ENCODE data around the gene MAGEA3. TPM values are rescaled to one million over a fixed set of nuclear protein-coding genes. Genes with fewer than 3 reads are reported as not detected.

Gene MAGEA3
- total and polyA plus RNA-seq, 2 donors (not counting 1 experiment from before 2014, with no cell fraction given), result not detected

DNA sequence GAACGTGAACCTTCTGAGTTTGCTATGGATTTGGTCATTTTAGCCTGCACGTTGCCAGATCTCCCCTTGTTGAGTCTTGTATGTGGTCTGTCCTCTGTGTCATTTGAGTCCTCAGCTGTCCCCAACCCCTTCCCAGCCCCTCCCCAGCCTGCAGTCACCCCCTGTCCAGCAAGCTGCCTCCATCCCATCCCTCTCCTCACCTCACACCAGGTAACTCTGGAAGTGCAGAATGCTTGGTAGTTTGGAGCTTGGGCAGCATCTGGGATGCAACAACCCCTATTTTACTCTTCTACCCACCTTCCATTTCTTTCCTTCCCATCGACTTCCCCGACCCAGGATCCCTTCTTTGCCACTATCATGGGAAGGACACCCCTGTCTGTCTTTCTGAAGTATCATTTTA lies 42.5 kb upstream of the MAGEA3 start:
- TF ChIP-seq EZH2 (IDR thresholded peaks at IDR 0.05; ENCODE audit: low read length, missing control alignments) (no peak), CTCF (conservative IDR thresholded peaks at IDR 0.05 in 1 of 2, IDR thresholded peaks at IDR 0.05 in 1 of 2; ENCODE audit: low read depth in 1 of 2, low read length in 2 of 2) (no peak)
- Histone ChIP-seq H3K79me2 (ENCODE audit: control insufficient read depth, insufficient read depth, low read length) (no peaks in the 10 kb centered on the region), H3K9me3 (ENCODE audit: control insufficient read depth, insufficient read depth, low read depth, low read length) (no peaks in the 10 kb centered on the region), H3K4me3 (replicated peaks in 1 of 4; ENCODE audit: control extremely low read depth in 1 of 4, insufficient read depth in 1 of 4, low read depth in 3 of 4, low read length in 4 of 4) (no peak overlapping the region), H3K4me1 (ENCODE audit: control insufficient read depth, extremely low read depth, insufficient read depth, low read length) (no peaks in the 10 kb centered on the region), H2AFZ (ENCODE audit: low read length) (no peak overlapping the region), H3K27me3 (ENCODE audit: control insufficient read depth, insufficient read depth, low read length) (no peaks in the 10 kb centered on the region), H3K36me3 (ENCODE audit: control insufficient read depth, insufficient read depth, low read length) (no peaks in the 10 kb centered on the region), H3K4me2 (ENCODE audit: extremely low read depth, insufficient read depth, low read length) (no peak overlapping the region), H3K27ac (ENCODE audit: insufficient read depth, low read length) (no peak overlapping the region), H3K9ac (ENCODE audit: insufficient read depth, low read length) (no peak overlapping the region), H4K20me1 (ENCODE audit: control insufficient read depth, extremely low read depth, insufficient read depth, low read length) (no peaks in the 10 kb centered on the region)
- DNase-seq (ENCODE audit: low read depth in 2 of 2), result no peak

DNA sequence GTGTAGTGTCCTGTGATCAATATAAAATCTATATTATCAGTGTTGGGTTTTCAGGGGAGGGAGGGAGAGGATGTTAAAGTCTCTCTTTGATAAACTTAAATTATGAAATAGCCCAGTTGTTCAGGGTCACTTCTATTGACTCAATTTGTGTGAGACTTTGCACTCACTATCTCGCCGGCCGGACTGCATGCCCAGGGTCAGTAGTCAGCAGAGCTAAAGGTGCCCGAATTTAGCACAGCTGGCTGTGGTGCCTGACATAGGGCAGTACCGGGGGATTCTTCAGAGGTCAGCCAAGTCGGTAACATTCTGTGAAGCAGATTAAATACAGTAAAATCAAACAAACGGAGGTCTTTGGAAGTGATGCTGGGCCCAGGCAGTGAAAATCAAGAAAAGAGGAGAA lies 41.7 kb upstream of the MAGEA3 start:
- H3K27ac ChIP-seq (ENCODE audit: insufficient read depth, low read length), result no peak overlapping the region
- H3K9me3 ChIP-seq (ENCODE audit: control insufficient read depth, insufficient read depth, low read depth, low read length), result no peaks in the 10 kb centered on the region
- H3K27me3 ChIP-seq (ENCODE audit: control insufficient read depth, insufficient read depth, low read length), result no peaks in the 10 kb centered on the region
- no peaks in the 10 kb centered on the region for H3K36me3 ChIP-seq (ENCODE audit: control insufficient read depth, insufficient read depth, low read length)
- H4K20me1 ChIP-seq (ENCODE audit: control insufficient read depth, extremely low read depth, insufficient read depth, low read length), result no peaks in the 10 kb centered on the region
- DNase-seq (ENCODE audit: low read depth in 2 of 2), result no peak
- TF ChIP-seq EZH2 (IDR thresholded peaks at IDR 0.05; ENCODE audit: low read length, missing control alignments), result no peak
- no peak for TF ChIP-seq CTCF (conservative IDR thresholded peaks at IDR 0.05 in 1 of 2, IDR thresholded peaks at IDR 0.05 in 1 of 2; ENCODE audit: low read depth in 1 of 2, low read length in 2 of 2)
- no peak overlapping the region for H3K9ac ChIP-seq (ENCODE audit: insufficient read depth, low read length)
- no peak overlapping the region for H3K4me2 ChIP-seq (ENCODE audit: extremely low read depth, insufficient read depth, low read length)
- no peak overlapping the region for H3K4me3 ChIP-seq (replicated peaks in 1 of 4; ENCODE audit: control extremely low read depth in 1 of 4, insufficient read depth in 1 of 4, low read depth in 3 of 4, low read length in 4 of 4)
- H3K4me1 ChIP-seq (ENCODE audit: control insufficient read depth, extremely low read depth, insufficient read depth, low read length), result no peaks in the 10 kb centered on the region
- H3K79me2 ChIP-seq (ENCODE audit: control insufficient read depth, insufficient read depth, low read length), result no peaks in the 10 kb centered on the region
- no peak overlapping the region for H2AFZ ChIP-seq (ENCODE audit: low read length)

DNA sequence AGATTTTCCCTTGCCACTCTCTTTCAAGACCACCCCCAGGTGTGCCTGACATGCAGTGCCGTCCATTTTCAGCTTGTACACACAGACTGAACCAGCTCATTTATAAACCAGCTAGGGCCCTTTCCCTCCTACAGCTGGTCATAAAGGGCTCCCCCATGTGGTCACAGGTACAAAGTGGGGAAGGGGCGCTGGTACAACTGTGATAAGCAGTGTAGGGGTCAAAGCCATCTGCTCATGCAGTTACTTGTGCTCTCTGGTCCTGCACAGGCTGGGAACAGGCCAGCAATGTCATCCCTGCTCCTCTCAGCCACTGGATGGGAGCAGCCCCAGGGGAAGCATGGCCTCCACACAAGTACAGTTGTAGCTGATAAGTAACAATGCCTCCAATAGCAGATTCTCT lies 40.3 kb upstream of the MAGEA3 start:
- Histone ChIP-seq H3K79me2 (ENCODE audit: control insufficient read depth, insufficient read depth, low read length) (no peaks in the 10 kb centered on the region), H3K27me3 (ENCODE audit: control insufficient read depth, insufficient read depth, low read length) (no peaks in the 10 kb centered on the region), H3K4me2 (ENCODE audit: extremely low read depth, insufficient read depth, low read length) (no peak overlapping the region), H3K4me1 (ENCODE audit: control insufficient read depth, extremely low read depth, insufficient read depth, low read length) (no peaks in the 10 kb centered on the region), H3K36me3 (ENCODE audit: control insufficient read depth, insufficient read depth, low read length) (no peaks in the 10 kb centered on the region), H3K4me3 (replicated peaks in 1 of 4; ENCODE audit: control extremely low read depth in 1 of 4, insufficient read depth in 1 of 4, low read depth in 3 of 4, low read length in 4 of 4) (no peak overlapping the region), H4K20me1 (ENCODE audit: control insufficient read depth, extremely low read depth, insufficient read depth, low read length) (no peaks in the 10 kb centered on the region), H3K9ac (ENCODE audit: insufficient read depth, low read length) (no peak overlapping the region), H3K27ac (ENCODE audit: insufficient read depth, low read length) (no peak overlapping the region), H2AFZ (ENCODE audit: low read length) (no peak overlapping the region), H3K9me3 (ENCODE audit: control insufficient read depth, insufficient read depth, low read depth, low read length) (no peaks in the 10 kb centered on the region)
- TF ChIP-seq EZH2 (IDR thresholded peaks at IDR 0.05; ENCODE audit: low read length, missing control alignments) (no peak), CTCF (conservative IDR thresholded peaks at IDR 0.05 in 1 of 2, IDR thresholded peaks at IDR 0.05 in 1 of 2; ENCODE audit: low read depth in 1 of 2, low read length in 2 of 2) (no peak)
- no peak for DNase-seq (ENCODE audit: low read depth in 2 of 2)
